ENCODE measurements around the gene ANKDD1B.

ANKDD1B gene

DNA sequence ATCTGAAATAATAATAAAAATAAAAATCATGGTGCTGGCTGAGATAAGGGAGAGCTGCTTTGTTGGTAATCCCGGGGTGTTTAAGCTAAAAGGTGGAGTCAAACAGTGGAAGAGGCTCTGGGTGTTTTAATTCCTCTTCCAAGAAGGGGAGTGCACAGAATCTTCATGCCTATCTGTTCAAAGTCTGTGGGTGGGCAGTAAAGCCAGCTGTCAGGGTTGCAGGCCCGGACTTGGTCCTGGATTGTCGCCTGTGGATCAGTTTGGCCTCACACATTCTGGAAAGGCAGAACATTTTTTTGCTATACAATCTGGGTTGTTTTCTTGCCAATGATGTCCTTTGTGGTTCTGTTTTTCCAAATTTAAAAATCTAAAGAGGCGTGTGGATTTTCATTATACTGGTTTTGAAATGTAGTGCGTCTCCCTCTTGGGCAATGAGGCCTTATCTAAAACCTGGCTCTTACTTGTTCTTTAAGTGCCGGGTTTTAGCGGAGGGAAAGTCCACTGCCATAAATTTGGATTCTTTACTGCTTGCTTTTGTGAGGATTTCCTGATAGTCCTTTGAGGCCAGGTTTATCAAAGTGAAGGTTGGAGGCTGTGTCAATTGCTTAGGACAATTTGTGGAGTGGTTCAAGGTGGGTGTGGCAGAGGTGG, 5.8 kb downstream of the ANKDD1B start:
- DNase-seq, result no peak

- DNase-seq, result no peak
Measured at GRCh38 chr5:75617736-75618352, 6.6 kb downstream of the ANKDD1B start.

DNA sequence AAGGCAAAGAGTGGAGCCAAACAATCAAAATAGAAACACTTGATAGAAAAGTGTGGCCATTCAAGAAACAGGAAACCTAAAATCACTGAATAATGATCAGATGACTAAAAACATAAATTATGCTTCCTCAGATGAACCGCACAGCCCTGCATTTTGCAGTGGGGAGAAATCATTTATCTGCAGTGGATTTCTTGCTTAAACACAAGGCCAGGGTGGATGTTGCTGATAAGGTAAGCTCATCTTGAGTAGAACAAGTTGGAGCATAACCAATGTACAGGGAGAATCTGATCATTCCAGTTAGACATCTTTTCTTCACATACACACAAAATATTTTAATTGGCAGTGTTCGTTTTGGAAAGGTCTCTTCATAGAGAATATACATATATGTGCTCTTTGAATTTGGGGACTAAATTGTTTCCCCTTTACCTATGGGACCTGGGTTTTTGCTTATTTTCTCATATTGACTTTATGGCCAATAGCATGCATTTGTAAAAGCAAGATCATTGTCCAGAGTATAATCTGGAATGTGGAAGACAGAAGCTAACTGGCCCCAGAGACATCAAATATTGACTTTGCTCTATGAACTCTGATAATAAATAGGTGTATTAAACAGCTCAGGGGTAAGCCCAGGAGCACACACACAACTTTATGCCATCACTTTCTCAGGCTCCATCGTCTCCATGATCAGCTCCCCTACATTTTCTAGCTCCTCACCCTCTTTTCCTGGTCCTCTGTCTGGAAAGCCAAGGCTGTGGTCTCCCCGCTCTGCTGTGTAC, 9.1 kb downstream of the ANKDD1B start:
- DNase-seq, result no peak

DNA sequence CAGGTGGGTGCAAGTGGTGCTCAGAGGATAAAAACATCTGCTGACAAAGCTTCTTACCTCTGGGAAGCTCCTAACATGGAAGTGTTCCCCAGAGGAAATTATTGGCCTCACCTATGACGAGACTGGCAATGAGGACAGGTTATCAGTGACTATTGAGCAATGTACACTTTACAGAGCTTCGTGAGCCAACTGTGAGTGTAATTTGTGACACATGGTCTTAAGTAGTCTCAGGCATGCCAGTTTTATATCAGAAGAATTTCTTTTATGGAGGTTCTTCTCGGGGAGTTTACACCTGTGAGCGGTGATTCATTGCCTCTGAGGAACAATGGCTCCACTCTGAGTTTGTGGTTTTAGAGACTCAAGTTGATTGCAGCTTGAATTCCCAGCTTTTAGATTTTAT, 11.3 kb downstream of the ANKDD1B start:
- DNase-seq, result no peak

GRCh38 chr5:75623846-75624245, 12.6 kb downstream of the ANKDD1B start:
- DNase-seq, result no peak

- no peak for DNase-seq
Measured at GRCh38 chr5:75626959-75627358, 15.7 kb downstream of the ANKDD1B start.

DNA sequence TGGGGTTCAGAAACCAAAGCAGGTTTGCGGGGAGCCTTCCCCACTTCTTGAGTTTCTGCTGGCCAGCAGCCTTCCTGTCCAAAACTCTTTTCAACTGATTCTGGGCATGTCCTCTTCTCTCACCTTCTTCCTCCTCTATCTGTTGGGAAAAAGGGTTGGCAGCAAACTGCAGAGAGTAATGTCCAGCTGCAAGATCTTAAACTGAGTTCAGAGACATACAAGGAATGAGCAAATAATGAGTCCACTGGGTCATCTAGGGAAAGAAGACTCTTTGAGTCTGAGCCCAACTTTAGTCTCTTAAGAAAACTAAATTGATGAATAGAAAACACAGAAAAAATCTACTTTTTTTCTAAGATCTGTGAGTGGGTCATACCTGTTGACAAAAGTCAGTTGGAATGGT, 16.5 kb downstream of the ANKDD1B start:
- DNase-seq, result no peak

DNA sequence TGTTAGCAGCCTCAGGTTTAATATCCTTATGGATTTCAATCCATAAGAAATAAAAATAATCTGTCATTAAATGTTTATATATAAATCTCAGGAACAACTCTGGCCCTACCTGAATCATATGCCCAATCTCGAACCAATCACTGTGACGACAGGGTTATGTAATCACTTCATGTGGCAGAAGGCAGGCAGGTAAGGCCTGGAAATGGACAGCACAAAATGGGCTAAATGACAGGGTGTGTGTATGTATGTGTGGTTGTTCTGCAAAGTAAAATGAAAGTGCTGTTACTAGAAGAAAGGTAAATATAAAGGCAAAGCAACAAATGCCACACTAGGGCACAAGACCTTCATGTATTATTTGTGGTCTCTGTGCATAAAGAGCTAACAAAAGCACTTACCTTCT, 19.6 kb downstream of the ANKDD1B start:
- DNase-seq, result no peak

DNA sequence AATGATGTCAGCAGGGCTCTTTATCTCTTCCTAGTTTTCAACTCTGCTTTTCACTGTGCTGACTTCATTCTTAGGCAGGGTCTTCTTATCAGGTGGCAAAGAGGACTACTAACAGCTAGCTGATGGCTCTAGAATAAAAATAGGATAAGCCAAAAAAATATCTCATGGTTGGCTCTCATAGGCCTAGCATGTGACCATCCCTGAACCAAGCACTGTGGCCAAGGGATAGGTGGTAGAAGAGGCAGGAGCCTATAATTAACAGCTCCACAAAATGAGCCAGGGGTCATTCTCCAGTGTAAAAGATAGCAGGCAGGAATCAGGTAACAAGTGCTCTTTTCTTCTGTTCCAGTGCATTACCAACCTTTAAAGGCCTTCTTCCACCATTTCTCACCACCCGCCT, 21.1 kb downstream of the ANKDD1B start:
- DNase-seq, result no peak

DNA sequence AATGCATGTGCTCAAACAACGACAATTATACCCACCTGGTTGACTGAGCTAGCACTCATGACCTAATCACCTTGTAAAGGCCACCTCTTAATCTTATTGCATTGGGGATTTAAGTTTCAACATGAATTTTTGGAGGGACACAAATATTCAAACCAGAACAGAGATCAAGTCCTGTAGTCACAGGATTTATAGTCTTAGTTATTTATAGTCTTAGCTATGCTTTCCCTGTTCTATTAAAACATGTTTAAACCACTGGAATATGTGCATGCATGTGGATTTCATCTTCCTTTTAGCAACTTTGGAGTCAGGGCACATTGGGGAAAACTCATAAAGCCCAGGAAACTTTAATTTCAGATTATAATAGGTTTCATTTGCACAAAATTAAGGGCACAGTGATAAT, 26.7 kb downstream of the ANKDD1B start:
- DNase-seq, result no peak

DNA sequence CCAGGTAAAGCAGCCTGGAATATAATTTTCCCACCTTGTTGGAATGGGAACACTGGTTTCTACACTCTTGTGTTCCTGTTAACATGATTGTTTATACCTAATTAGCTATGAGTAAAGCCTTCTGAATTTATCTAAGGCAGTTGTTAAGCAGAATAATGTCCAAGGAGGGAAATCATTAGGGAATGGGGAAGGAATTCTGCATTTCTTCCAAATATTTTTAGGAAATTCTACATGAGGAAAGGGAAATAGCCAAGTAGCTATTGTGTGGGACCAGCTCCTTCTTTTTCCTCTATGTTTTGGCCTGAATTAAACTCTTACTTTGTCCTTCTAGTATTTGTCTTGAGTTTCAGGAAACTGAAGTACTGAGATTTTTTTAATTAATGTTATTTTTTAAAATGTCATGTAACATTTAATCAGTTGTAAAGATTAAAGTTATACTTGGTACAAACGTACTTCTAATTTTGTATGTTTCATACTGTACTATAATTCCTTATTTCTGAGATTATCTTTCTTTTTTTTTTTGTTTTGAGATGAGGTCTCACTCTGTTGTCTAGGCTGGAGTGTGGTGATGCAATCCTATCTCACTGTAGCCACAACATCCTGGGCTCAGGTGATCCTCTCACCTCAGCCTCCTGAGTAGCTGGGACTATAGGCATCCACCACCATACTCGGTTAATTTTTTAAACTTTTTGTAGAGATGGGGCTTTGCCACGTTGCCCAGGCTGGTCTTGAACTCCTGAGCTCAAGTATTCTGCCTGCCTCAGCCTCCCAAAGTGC, 28.5 kb downstream of the ANKDD1B start:
- DNase-seq, result no peak

- no peak for DNase-seq
Measured at GRCh38 chr5:75640395-75640794, 29.1 kb downstream of the ANKDD1B start.

DNA sequence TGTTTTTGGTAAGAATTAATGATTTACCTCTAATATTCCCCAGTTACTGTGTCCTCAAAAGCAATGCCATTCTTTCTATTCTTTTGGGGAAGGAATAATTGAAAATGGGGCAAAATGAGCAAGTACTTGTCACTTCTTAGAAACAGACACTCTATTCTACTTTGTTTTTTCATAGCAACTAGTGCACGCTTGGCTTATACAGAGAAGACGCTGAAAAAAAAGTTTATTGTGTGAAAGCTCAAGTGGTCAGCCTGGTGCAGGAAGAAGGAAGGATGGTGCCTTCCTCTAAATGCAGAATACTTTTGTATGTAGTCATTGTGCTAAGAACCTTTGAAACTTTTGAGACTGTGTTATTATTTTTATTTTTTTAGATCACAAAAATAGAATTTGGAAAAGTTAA, 29.6 kb downstream of the ANKDD1B start:
- no peak for DNase-seq

- no peak for DNase-seq
Measured at GRCh38 chr5:75648712-75649111, 37.5 kb downstream of the ANKDD1B start.

DNA sequence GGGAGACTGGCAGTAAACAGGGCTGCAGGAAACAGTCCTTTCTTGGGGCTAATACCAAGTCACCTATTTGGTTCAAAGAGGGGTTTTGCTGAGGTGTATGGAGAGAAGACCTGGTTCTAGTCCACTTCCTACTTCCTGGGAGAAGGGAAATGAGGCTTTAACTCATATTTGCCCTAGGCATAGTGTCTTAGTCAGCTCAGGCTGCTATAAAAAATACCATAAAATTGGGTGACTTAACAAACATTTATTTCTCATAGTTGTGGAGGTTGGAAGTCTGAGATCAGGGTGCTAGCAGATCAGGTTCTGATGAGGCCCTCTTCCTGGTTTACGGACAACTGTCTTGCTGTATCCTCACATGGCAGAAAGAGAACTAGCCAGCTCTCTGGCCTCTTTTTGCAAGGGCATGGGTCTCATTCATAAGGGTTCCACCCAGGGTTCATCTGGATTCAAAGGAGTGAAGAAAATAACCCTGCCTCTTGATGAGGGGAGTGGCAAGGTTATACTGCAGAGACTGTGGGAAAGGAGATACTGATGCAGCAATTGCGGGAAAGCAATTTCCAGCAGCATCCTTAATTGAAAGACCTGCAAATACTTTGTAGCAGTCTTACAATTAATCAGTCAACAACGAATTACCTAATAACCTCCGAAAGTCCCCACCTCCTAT, 40.5 kb downstream of the ANKDD1B start:
- no peak for DNase-seq

- DNase-seq, result no peak
Measured at GRCh38 chr5:75653521-75653920, 42.3 kb downstream of the ANKDD1B start.

- DNase-seq, result no peak
Measured at GRCh38 chr5:75654693-75655295, 43.5 kb downstream of the ANKDD1B start.

DNA sequence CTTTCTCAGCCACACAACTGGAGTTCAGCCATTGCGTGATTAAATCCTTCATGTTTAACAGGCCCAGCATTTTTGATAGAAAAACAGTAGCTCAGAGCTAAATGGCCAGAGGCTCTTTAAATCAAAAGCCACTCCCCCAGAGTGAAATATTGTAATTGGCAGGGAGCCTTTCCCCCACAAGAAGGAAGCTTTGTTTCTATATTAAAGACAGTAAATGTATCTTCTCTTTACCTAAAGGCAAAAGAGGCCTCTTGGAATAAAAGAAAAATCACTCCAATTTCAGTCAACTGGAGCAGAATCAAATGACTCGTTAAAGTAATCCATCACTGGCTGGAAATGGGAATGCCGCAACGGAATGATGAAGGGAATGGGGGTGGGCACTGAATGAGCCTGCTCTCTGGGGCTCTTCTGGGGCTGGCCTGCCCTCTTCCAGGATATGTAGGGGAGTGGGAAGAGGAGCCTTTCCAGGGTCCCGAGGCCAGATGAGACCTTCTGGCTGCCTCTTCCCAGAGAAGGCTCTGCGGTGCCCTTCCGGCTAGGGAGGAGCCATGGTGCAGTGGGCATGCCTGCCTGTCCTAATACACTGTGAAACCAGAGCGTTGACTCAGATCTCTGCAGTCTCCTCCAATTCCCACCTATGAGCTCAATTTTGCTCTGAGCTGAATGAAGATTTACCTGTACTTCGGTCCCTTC, 45.2 kb downstream of the ANKDD1B start:
- DNase-seq, result no peak

GRCh38 chr5:75659791-75660450, 48.7 kb downstream of the ANKDD1B start:
- DNase-seq, result no peak

DNA sequence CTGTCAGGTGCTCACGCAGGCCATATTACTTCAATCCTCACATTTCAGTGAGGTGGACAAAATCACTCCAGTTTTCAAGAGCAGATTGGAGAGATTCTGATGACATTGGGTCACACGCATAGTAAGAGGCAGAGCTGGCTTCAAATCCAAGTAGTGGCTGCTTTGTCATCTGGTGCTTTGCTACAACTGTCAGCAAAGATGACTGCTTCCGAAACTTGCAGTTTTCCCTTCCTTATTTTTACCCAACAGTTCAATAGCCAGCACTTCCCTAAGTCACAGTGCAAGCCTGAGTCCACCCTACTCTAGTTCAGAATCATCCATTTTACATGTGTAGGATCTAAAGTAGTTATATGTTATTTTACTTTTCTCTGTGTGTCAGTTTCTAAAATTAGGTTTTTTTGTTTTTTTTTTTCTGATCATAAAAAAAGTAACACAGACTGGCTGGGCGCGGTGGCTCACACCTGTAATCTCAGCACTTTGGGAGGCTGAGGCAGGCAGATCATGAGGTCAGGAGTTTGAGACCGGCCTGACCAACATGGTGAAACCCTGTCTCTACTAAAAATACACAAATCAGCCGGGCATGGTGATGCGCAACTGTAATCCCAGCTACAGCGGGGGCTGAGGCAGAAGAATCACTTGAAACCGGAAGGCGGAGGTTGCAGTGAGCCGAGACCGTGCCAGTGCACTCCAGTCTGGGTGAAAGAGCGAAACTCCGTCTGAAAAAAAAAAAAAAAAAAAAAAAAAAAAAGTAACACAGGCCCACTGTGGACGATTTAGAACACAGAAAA, 49.6 kb downstream of the ANKDD1B start:
- DNase-seq, result no peak
